ENCODE results near the gene TBC1D10B.

Gene TBC1D10B, protein sequence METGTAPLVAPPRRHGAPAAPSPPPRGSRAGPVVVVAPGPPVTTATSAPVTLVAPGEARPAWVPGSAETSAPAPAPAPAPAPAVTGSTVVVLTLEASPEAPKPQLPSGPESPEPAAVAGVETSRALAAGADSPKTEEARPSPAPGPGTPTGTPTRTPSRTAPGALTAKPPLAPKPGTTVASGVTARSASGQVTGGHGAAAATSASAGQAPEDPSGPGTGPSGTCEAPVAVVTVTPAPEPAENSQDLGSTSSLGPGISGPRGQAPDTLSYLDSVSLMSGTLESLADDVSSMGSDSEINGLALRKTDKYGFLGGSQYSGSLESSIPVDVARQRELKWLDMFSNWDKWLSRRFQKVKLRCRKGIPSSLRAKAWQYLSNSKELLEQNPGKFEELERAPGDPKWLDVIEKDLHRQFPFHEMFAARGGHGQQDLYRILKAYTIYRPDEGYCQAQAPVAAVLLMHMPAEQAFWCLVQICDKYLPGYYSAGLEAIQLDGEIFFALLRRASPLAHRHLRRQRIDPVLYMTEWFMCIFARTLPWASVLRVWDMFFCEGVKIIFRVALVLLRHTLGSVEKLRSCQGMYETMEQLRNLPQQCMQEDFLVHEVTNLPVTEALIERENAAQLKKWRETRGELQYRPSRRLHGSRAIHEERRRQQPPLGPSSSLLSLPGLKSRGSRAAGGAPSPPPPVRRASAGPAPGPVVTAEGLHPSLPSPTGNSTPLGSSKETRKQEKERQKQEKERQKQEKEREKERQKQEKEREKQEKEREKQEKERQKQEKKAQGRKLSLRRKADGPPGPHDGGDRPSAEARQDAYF

DNA sequence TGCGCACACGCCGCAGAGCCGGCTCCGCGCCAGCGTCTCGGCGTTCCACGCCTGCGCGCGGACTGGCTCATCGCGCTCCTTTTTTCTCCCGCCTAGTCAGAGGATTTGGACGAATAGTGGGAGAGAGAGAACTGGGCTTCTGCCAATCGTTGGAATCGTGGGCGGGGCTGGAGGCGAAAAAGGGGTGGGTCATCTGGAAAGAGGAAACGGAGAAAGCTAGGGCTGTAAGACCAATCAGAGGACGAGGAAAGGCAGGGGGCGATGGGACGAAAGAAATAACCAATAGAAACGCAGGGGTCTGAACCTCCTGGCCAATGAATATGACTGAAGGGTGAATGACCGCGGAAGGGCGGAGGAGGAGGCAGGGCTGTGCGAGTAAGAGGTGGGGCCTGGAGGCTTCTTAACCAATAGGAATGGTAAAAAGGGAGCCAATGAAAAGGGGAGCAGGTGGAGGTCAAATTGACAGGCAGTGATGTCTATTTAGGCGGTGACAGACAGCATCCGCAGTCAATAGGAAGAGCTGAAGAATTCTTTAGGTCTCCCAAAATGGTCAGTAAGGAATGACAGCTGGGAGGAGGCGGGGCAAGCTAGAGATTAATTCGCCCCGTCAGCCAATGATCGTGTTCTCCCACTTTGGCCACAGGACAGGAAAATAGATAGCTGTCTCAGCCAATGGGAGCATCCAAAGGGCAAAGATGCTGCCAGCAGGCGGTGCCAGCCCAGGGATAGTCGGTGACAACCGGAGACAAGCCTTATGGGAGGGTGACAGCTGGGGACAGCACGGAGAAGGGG lies at the start of gene TBC1D10B:
Gene TBC1D10B (minus strand): TSS at position 39 of the 792 bp plus-strand sequence. CDS start 311 bp downstream, outside the sequence.
- peak; percentile 100 for DNase-seq

DNA sequence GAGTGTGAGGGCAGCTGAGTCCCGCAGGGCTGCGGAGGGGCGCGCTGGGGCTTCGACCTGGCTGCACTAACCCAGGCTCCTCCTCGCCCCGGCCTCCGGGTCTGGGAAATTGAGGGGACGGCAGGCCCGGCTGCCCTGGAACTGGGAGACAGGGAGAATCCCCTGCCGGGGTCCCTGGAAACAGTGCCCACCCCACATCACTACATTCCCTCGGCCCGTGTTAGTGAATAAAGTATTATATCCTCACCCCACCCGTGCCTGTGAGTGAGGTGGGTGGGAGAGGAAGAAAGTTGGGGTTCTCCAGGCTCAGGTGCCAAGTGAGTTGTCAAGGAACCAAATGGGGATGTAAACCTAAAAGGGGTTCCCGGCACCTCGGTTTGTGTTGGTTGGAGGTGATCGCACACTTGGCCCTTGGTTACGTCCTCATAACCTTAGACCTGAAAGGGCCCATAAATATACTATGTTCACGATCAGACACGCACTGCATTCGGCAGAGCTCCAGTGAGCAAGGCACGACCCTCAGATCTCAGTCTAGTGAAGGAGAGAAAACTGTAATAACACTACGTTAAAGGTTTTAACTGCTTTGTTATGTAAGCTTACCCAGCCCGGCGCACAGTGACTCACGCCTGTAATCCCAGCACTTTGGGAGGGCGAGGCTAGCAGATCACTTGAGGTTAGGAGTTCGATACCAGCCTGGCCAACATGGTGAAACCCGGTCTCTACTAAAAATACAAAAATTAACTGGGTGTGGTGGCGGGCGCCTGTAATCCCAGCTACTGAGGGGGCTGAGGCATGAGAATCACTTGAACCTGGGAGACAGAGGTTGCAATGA lies 48.3 kb upstream of the TBC1D10B start:
- DNase-seq = no peak

DNA sequence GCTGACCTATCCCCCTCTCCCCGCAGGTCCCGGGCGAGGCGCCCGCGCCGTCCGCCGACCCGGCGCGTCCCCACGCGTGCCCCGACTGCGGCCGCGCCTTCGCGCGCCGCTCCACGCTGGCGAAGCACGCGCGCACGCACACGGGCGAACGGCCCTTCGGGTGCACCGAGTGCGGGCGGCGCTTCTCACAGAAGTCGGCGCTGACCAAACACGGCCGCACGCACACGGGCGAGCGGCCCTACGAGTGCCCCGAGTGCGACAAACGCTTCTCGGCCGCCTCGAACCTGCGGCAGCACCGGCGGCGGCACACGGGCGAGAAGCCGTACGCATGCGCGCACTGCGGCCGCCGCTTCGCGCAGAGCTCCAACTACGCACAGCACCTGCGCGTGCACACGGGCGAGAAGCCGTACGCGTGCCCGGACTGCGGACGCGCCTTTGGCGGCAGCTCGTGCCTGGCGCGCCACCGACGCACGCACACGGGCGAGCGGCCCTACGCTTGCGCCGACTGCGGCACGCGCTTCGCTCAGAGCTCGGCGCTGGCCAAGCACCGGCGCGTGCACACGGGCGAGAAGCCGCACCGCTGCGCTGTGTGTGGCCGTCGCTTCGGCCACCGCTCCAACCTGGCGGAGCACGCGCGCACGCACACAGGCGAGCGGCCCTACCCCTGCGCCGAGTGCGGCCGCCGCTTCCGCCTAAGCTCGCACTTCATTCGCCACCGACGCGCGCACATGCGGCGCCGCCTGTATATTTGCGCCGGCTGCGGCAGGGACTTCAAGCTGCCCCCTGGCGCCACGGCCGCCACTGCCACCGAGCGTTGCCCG lies 47.4 kb upstream of the TBC1D10B start:
- peak; percentile 91 for DNase-seq

DNA sequence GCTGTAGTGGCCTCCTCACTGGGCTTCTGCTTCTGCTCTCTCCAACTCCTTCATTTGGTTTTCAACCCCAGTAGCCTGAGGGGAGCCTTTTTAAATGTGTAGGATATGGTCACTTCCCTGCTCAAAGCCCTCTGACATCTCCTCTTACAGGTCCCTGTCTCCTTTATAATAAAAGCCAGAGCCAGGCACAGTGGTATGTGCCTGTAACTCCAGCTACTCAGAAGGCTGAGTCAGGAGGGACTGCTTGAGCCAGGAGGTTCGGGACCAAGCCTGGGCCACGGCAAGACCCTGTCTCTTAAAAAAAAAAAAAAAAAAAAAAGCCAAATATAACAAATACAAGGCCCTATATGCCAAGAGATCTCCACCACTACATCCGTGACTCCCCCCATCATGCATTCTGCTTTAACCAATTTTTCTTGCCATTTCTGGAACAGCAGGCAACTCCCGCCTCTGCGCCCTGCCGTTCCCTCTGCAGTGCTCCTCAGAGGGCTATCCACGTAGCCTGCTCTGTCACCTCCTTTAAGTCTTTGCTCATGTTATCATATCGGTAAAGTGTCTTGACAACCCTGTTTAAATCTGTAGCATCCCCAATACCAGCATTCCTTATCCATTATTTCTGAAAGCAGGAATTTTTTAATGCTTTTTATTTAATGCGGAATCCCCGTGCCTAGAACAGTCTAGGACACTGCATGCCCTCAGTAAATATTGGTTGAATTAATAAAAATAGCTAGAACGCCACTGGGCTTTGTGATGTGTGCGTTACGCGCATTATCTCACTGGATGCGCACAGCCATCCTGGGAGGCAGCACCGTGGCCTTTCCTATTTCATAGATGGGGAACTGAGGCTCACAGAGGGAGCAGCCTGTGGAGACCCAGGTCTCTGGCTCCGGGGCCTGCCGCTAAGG lies 46.6 kb upstream of the TBC1D10B start:
- DNase-seq = no peak

DNA sequence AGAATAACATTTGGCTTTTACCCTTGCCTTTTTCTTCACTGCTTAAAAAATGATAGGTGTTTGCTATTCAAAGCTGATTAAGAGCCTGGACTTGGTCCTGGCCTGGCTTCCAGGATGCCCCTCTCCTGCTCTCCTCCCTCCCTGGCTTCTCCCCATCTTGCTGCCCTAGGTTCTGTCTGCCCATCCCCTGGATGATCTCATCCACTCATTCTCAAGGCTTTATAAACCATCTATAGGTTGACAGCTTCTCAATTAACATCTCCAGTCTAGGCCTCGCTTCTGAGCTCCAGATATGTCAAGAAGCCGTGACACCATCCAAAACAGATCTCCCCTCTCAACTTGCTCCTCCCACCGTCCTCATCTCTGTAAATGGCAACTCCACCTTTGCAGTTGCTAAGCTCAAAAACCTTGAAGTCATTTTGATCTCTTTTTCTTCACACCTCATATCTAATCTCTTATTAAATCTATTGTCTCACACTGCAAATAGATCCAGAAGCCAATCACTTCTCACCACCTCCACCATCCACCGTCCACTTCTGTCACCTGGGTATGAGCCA lies 45.8 kb upstream of the TBC1D10B start:
- DNase-seq = no peak

DNA sequence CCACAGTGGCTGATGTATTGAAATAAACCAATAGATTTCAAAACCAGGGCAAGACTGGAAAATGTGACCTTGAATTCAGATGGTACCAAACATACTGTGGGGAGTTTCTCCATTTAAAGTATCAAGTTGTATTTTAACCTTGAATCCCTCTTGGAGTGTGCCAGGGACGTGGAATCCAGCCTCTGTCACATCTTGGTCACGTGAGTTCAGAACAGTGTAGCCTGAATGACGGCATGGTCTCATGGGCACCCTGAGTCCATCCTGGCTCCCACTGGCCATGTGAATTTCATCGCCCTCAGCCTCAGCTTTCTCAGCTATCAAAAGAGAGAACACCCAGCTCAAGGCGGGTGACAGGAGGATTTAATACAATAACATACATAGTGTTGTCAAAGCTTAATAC lies 43.9 kb upstream of the TBC1D10B start:
- no peak for DNase-seq

DNA sequence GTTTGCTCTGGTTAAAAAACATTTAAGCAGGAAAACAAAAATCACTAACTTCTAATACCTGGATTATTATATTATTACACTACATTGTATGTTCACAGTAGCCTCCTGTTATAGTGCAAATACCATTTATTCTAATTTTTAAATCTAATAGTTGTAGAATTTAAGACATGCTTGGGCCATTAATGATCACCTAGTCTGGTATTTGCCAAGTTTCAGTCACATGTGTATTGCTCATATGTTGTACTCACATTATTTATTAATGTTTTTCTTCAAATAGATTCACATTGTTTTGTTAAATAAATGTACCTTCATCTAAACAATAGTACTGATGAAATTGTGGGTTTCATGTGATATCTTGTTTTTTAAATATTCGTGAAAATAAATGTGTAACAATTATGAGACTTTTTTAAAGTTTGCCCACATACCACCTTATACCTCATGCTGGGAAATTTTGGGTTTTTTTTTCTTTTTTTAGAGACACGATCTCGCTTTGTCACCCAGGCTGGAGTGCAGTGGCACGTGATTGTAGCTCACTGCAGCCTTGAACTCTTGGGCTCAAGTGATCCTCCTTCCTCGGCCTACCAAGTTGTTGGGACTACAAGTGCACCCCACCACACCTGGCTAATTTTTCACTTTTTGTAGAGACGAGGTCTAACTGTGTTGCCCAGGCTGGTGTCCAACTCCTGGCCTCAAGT lies 43.0 kb upstream of the TBC1D10B start:
- no peak for DNase-seq

DNA sequence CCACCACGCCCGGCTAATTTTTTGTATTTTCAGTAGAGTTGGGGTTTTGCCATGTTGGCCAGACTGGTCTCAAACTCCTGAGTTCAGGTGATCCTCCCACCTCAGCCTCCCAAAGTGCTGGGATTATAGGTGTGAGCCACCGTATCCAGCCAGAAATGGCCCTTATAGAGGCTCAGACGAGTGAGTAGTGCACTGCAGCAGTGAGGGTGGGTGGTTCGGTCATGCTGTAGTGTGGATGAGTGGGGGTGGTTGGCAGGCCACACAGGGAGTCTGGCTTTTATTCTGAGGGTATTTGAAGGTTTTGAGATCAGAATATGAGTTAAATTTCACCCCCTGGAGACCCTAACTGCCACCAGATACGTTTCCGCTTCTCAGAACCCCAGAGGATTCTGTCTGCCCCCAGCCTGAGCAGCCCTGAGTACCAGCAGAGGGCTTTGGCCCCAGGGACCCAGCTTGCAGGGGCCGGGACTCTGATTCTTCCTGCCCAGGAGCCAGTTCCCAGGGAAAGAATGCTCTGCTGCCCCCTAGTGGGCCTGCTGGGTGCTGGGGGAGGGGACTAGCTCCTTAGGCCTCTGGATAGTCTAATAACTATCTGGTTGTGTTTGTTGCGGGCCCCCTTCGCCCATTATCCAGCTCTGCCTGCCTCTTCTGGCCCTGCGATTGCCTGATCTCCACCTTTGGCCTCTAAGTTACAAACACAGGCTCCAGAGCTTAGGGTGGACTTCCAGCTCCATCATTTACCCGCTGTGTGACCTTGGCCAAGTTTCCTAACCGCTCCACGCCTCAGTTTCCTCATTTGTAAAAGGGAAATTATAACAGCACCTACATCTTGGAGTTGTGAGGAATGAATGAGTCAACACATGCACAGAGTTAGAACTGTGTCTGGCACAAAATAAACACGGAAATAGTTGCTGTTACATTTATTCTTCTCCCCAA lies 39.1 kb upstream of the TBC1D10B start:
- DNase-seq = peak; percentile 82

DNA sequence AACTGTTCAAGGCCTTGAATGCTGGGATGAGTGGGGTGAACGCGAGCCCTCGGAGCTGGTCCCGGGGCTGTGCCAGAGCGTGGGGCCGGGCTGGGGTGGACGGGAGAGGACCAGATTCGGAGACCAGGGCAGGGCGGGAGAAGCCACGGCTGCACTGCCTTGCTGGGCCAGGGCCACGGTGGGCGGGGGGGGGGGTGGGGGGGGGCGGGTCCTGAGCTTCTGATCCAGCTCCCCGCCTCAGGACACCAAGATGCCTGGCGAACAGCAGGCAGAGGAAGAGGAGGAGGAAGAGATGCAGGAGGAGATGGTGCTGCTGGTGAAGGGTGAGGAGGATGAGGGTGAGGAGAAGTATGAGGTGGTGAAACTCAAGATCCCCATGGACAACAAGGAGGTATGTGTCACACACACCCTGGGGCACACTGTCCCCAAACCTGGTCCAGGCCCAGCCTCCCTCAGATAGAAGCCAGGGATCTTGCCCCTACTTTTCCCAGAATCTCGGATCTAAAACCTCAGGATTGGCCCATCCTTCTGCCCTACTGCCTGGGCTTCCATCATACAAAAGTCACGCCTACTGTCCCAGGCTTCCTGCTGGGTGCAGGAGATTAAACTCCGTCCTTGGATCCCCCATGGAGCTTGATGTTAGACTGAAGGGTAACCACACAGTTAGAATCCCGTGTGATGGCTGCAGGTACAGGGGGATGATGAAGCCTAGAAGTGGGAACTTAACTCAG lies 37.7 kb upstream of the TBC1D10B start:
- no peak for DNase-seq

DNA sequence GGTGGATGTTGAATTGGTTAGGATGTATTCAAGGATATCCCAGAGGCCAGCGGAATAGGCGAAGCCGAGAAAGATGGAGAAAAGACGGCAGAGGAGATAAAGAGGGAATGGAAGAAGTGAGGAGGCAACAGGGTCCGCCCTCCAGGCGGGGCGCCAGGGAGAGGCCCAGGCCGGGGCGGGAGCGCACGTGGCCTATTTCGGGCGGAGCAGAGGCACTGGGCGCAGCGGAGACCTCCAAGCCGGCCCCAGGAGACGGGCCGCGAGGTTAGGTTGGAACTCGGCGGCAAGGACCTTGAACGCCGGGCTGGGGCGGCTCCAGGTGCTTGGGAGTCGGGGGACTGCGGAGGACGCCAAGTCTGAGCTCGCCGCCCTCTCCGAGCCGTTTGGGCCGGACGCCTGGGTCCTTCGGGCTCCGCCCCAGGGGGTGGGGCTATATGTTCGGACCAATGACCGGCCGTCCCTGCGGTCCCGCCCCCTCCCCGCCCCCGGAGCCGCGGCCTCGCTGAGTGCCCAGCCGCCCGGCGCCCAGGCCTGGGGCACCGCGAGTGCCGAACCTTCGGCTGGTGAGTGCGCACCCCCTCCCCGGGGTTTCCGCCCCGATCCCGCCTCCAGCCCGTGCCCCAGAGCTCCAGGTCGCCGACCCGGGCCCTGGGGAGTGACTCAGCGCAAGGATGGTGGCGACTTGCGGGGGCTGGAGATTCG lies 37.0 kb upstream of the TBC1D10B start, which contains the start of gene ZNF771:
Gene ZNF771 (plus strand): TSS at position 505 of the 702 bp plus-strand sequence. CDS start 448 bp downstream, outside the sequence.
- DNase-seq = peak; percentile 87

DNA sequence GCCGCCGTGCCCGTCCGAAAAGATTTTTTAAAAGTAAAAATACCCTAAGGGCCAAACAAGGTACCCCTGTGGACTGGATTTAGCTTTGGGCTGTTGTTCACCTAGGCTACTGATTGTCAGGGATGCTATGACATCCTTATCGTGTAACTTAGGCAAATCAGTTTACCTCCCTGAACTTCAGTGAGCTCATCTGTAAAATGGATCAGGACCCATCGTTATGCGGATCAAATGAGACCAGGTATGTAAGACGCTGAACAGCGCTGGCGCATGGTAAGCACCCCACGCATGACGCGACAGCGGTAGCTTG lies 36.5 kb upstream of the TBC1D10B start:
- DNase-seq = no peak

DNA sequence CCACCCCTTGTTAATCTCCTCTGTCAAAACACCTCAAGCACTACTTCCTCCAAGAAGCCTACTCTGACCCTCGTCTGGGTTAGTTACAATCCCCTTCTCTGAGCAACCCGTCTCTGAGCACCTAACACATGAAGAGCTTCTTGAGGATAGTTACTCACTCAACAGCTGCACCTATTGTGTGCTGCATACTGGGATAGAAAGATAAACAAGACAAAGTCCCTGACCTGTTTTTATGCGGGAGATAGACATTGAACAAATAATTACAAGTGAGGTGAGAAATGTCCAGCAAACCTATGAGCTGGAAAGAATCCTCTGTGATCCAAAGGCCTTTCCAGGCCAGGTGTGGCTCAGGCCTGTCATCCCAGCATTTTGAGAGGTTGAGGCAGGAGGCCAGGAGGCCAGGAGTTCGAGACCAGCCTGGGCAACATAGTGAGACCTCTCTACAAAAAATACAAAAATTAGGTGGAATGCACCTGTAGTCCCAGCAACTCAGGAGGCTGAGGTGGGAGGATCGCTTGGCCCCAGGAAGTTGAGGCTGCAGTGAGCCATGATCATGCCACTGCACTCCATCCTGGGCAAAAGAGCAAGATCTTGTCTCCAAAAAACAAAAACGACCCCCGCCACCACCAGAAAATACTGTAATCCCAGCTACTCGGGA lies 31.6 kb upstream of the TBC1D10B start:
- no peak for DNase-seq

DNA sequence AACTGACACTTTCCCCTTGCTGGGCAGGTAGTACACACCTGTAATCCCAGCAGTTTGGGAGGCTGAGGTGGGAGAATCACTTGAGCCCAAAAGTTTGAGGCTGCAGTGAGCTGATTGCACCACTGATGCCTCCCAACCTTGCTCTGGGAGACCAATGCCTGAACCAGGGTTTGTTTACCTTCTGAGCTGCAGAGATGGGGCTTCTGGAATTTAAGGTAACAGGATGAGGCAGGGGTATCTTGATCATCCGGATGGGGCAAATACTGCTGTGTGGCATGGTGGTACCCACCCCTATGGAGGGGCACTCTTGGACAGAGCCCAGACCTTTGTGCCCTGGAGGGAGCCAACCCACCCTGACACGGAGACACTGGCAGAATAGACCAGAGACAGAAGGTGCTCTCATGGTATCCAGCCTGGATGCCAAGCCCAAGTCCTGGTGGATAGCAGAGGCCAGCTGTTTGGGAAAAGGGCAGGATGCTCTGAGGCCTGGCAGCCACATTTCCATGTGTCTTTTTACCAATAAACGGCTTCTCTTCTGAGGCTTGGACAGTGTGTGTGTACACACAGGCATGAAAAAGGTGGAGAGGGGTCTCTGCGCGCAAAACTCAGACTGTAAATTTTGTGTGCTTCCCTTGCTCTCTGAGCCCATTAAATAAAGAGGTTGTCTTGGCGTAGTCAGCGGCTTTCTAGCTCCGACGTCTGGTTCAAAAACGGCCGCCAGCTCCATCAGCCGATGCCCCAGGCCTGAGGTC lies 29.3 kb upstream of the TBC1D10B start:
- no peak for DNase-seq

DNA sequence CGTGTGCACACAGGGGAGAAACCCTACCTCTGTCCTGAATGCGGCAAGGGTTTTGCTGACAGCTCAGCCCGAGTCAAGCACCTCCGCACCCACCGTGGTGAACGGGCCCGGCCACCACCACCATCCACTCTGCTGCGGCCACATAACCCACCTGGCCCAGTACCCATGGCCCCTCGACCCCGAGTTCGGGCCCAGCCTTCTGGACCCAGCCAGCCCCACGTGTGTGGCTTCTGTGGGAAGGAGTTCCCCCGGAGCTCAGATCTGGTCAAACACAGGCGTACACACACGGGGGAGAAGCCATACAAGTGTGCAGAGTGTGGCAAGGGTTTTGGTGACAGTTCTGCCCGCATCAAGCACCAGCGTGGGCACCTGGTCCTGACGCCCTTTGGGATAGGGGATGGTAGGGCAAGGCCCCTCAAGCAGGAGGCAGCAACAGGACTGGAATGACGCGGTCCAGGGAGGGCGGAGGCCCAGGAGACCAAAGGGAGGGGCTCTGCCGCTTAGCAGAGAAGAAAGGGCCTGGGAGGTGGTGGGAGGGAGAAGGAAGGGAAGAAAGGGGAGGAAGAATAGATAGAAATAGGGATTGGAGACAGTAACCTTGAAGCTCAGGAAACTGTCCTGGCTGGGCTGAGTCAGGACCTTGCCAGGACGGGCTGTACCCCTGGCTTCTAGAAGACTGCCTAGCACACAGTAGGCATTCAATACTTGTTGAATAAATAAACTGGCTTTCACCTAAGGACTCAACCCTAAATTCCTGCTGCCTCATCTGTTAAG lies 28.6 kb upstream of the TBC1D10B start:
- no peak for DNase-seq
